HG03520 (cell line): ENCODE results near the gene CDC42EP1.
"Not testable (repeated sequence)": the region's sequence is repeated elsewhere in the genome, so short reads cannot be mapped to it uniquely, and the experiment has no call there.

Experiments
- ATAC-seq: cut with Tn5 transposase; IDR thresholded peaks from one replicate; pipeline ENCODE4 v1.9.1; 2021; ENCODE audit warnings: mild to moderate bottlenecking, moderate library complexity; ENCODE audit not compliant: unreplicated experiment

CDC42EP1 gene

DNA sequence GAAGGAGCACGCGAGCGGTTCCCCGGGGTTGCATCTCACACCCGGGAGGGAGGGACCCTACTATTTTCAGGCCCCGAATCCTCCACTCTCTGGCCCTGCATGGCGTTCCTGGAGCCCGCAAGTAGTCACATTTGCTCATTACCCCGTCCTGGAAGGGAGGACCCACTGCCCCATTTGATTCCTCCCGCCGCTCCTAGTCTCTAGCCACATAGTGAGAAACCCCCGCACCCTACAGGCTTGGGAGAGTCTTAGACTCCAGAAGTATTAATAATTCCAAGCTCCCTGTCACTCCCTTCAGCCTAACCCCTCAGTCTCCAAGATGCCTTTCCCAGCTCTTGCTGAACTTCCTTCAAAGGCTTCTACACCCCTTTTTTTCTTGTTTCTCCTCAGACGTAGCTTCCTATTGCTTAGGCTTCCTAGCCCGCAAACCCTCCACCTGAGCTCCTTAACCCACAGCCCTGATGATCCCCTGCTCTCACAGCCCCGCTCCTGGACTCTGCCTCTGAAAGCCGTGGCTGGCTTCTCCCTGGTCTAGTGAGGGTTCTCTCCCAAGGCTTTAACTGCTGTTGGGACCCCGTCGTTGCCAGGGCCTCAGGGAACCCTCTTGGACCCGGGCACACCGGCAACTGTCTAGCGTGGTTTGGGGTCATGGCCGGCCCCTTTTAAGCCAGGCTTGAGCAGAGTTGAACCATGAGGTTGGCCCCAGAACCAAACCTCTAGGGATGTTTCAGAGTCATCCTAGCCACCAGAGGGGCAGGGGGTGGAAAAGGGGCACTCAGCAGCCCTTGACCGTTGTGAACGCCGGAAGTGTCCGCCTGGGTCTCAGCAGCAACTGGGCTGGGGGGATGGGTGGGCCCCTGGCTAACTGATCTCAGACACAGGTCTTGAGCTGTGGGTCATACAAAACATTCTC, 49.2 kb downstream of the CDC42EP1 start:
- ATAC-seq: no peak

DNA sequence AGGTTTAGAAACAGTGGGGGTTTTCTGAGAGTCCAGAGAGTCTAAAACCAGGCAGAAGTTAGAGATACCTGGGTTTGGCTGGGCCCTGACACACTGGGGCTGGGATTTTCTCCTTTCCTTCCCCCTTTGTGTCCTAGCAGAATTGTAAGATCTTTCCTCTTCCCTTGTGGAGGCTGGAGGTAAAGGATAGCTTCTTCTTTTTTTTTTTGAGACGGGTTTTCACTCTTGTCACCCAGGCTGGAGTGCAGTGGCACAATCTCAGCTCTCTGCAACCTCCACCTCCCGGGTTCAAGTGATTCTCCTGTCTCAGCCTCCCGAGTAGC, 49.8 kb downstream of the CDC42EP1 start:
- ATAC-seq: not testable (repeated sequence)

GRCh38 chr22:37610480-37611129, 50.3 kb downstream of the CDC42EP1 start:
- no peak for ATAC-seq

DNA sequence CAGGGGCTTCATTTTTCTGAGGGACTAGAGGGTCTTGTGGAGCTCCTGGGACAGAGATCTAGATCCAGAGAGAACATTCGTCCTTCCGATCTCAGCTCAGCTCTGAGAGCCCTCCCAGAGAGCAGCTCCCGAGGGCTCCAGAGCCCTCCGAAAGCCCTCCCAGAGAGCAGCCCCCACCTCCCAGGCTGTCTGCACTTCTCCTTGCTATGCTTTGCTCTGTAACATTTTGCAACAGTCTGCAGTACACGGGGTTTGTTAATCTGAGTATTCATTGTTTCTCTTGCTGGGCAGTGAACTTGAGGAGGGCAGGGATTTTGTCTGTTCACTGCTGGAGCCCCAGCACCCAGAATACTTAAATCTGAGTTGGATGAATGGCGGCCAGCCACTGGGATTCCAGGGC, 50.9 kb downstream of the CDC42EP1 start:
- ATAC-seq: no peak

GRCh38 chr22:37616201-37617083, 56.2 kb downstream of the CDC42EP1 start:
- no peak for ATAC-seq

DNA sequence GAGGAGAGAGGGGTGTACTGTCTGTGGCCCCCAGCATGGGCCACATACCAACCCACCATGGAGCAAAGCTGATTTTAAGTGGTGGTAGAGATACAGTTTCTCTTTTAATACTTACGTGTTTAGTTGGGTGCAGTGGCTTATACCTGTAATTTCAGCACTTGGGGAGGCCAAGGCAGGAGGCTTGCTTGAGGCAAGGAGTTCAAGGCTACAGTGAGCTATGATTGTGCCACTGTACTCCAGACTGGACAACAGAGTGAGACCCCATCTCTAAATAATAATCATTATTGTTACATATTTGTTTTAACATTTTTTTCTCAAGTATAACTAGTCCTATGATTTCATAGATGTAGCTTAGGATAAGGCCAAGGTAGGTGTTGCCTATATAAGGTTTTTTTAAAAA, 57.2 kb downstream of the CDC42EP1 start:
- no peak for ATAC-seq

- ATAC-seq: no peak
Measured at GRCh38 chr22:37618072-37618656, 57.9 kb downstream of the CDC42EP1 start.

- ATAC-seq: no peak
Measured at GRCh38 chr22:37618674-37619073, 58.4 kb downstream of the CDC42EP1 start.
